CD4-positive, alpha-beta T cell (primary cell): ENCODE results near the gene PRRX2. TPM values are rescaled to one million over a fixed set of nuclear protein-coding genes. Genes with fewer than 3 reads are reported as not detected.

Experiments used
- ATAC-seq: fragments of 200-7000 bp; cut with Tn5 transposase; one replicate; pipeline ENCODE4 v1.10.0; 2022; ENCODE audit warnings: mild to moderate bottlenecking; ENCODE audit not compliant: poor library complexity
- CTCF ChIA-PET: fragments of 350-600 bp; sonication (Branson Sonifier 250); formaldehyde crosslinking; loops from one replicate; lab custom pipeline; 2021; ENCODE audit warnings: antibody characterized with exemption, inconsistent platforms; lab: Charles Lee
- POLR2A ChIA-PET: fragments of 350-600 bp; sonication (Branson Sonifier 250); formaldehyde crosslinking; loops from one replicate; lab custom pipeline; 2021; ENCODE audit warnings: antibody characterized with exemption, inconsistent platforms; lab: Charles Lee
- DNase-seq, 14 experiments: peaks; one replicate each; pipeline ENCODE4 v3.0.0-alpha.2; 2013 to 2020; ENCODE audit warnings: mixed read lengths in 2 of 14
- H3K27ac ChIP-seq, 2 donors: one replicate each; pipeline versions ENCODE4 v1.5.1 to v1.7.0; 2013; ENCODE audit warnings: low read length in 2 of 2, low read depth in 1 of 2, mild to moderate bottlenecking in 1 of 2
- H3K27me3 ChIP-seq, 2 experiments: 1 replicate in 1 of 2; 2 replicates in 1 of 2; pipeline versions ENCODE4 v1.6.1 to v1.7.0; 2013; ENCODE audit warnings: low read length in 2 of 2, control low read depth in 1 of 2, mild to moderate bottlenecking in 1 of 2, moderate library complexity in 1 of 2; ENCODE audit not compliant: insufficient read depth in 2 of 2, control insufficient read depth in 1 of 2
- H3K36me3 ChIP-seq: one replicate; pipeline ENCODE4 v1.6.1; 2013; ENCODE audit warnings: low read length, control low read depth; ENCODE audit not compliant: insufficient read depth
- H3K4me1 ChIP-seq: one replicate; pipeline ENCODE4 v1.6.1; 2013; ENCODE audit warnings: low read length, control low read depth; ENCODE audit not compliant: insufficient read depth
- H3K4me3 ChIP-seq: one replicate; pipeline ENCODE4 v1.5.1; 2013; ENCODE audit warnings: mild to moderate bottlenecking, low read length, moderate library complexity
- H3K9me3 ChIP-seq, 2 experiments: 1 replicate in 1 of 2; 2 replicates in 1 of 2; pipeline versions ENCODE4 v1.6.1 to v1.7.0; 2013; ENCODE audit warnings: low read length in 2 of 2, mild to moderate bottlenecking in 2 of 2, control low read depth in 1 of 2, moderate library complexity in 1 of 2; ENCODE audit not compliant: control insufficient read depth in 1 of 2, insufficient read depth in 1 of 2
- H3K27ac Mint-ChIP-seq: one replicate; pipeline ENCODE4 v1.8.0; 2020; ENCODE audit warnings: mixed read lengths
- H3K27me3 Mint-ChIP-seq: one replicate; pipeline ENCODE4 v1.8.0; 2021; ENCODE audit warnings: mixed read lengths
- H3K36me3 Mint-ChIP-seq: one replicate; pipeline ENCODE4 v1.8.0; 2021; ENCODE audit warnings: low read depth, mixed read lengths
- H3K4me1 Mint-ChIP-seq: one replicate; pipeline ENCODE4 v1.8.0; 2021; ENCODE audit warnings: low read depth, mixed read lengths
- H3K4me3 Mint-ChIP-seq: one replicate; pipeline ENCODE4 v1.8.0; 2020; ENCODE audit warnings: mild to moderate bottlenecking, mixed read lengths
- H3K9me3 Mint-ChIP-seq: one replicate; pipeline ENCODE4 v1.8.0; 2020; ENCODE audit warnings: mixed read lengths
- CTCF ChIP-seq: fragments of 200-600 bp; IDR thresholded peaks from one replicate; pipeline ENCODE4 v1.8.0; 2022; ENCODE audit warnings: antibody characterized with exemption, mild to moderate bottlenecking
- intact Hi-C, 2 experiments: fragments of 100-400 bp; cut with DNase I in 1 of 2; cut with micrococcal nuclease in 1 of 2; formaldehyde crosslinking; loops; one replicate each; pipeline versions ENCODE4 v1.15.1 to v1.9.0; 2023 to 2025; cut with DNase I, micrococcal nuclease
- total RNA-seq, 174 experiments: library from RNA in 2 of 174; stranded (reverse) in 2 of 174; gene quantifications; one replicate each; pipeline ENCODE4 v1.2.3 and lab custom pipeline; 2021 to 2026

The PRRX2 gene
- total RNA-seq, 2 experiments from 2014 or later, result not detected

GRCh38 chr9:129667850-129668249, 2.4 kb downstream of the PRRX2 start:
- intact Hi-C loops, result no loop called here
- Histone ChIP-seq H3K27ac (no peak overlapping the region), H3K36me3 (no peaks in the 10 kb centered on the region), H3K4me1 (peaks cover 15% of the 10 kb centered on the region), H3K27me3 (peaks cover 15 to 23% of the 10 kb centered on the region in 2 experiments), H3K9me3 (peaks cover 0 to 5% of the 10 kb centered on the region in 2 experiments), H3K4me3 (no peak overlapping the region)
- no peak overlapping the region for H3K4me3 Mint-ChIP-seq
- H3K4me1 Mint-ChIP-seq, result no peaks in the 10 kb centered on the region
- H3K36me3 Mint-ChIP-seq, result no peaks in the 10 kb centered on the region
- ATAC-seq (no peak), DNase-seq (no peak)
- H3K27me3 Mint-ChIP-seq, result peaks cover 16% of the 10 kb centered on the region
- ChIA-PET POLR2A (no interaction called here), CTCF (no interaction called here)
- no peak overlapping the region for H3K27ac Mint-ChIP-seq
- TF ChIP-seq CTCF, result no peak
- H3K9me3 Mint-ChIP-seq, result no peaks in the 10 kb centered on the region

DNA sequence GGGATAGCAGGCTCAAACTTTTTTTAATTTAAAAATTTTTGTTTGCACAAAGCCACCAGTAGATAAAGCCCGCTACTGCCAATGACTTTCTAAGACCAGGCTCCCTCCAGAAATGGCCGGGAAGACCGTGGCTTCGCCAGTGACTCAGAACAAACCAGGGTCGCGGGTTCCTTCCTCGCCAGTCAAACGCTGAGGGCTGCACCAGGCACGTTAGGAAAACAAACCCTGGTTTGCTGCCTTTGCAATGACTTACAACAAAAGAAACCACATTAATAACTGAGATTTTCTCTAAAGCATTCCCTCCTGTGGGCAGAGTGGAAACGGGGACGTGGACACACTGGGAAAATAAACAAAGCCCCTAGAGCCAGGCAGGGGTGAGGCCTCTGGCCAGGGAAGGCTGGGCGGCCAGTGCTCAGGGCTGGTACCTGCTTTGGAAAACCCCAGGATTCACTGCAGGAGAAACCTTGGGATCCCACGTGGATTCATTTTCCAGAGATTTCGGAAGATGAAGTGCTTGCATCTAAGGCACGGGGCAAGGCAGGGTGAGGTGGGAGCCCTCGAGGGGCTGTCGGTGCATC, 3.8 kb downstream of the PRRX2 start:
- DNase-seq (no peak), ATAC-seq (no peak)
- H3K9me3 ChIP-seq, result peaks cover 0 to 5% of the 10 kb centered on the region in 2 experiments
- H3K4me3 ChIP-seq, result no peak overlapping the region
- H3K27ac ChIP-seq, result no peak overlapping the region
- no peak overlapping the region for H3K4me3 Mint-ChIP-seq
- H3K36me3 ChIP-seq, result no peaks in the 10 kb centered on the region
- H3K27me3 ChIP-seq, result peaks cover 15 to 23% of the 10 kb centered on the region in 2 experiments
- CTCF ChIA-PET, result no interaction called here
- intact Hi-C loops, result no loop called here
- TF ChIP-seq CTCF, result no peak
- no peaks in the 10 kb centered on the region for H3K36me3 Mint-ChIP-seq
- peaks cover 16% of the 10 kb centered on the region for H3K27me3 Mint-ChIP-seq
- H3K4me1 ChIP-seq, result peaks cover 15% of the 10 kb centered on the region
- H3K4me1 Mint-ChIP-seq, result no peaks in the 10 kb centered on the region
- H3K27ac Mint-ChIP-seq, result no peak overlapping the region
- POLR2A ChIA-PET, result no interaction called here
- no peaks in the 10 kb centered on the region for H3K9me3 Mint-ChIP-seq

GRCh38 chr9:129669946-129670345, 4.5 kb downstream of the PRRX2 start:
- CTCF ChIA-PET, result no interaction called here
- Mint-ChIP-seq H3K36me3 (no peaks in the 10 kb centered on the region), H3K27ac (no peak overlapping the region), H3K9me3 (no peaks in the 10 kb centered on the region), H3K4me1 (no peaks in the 10 kb centered on the region), H3K27me3 (peaks cover 12% of the 10 kb centered on the region), H3K4me3 (no peak overlapping the region)
- Histone ChIP-seq H3K27ac (no peak overlapping the region), H3K36me3 (no peaks in the 10 kb centered on the region), H3K4me1 (peaks cover 12% of the 10 kb centered on the region), H3K4me3 (no peak overlapping the region), H3K27me3 (peaks cover 15 to 21% of the 10 kb centered on the region in 2 experiments), H3K9me3 (peaks cover 0 to 5% of the 10 kb centered on the region in 2 experiments)
- DNase-seq (no peak), ATAC-seq (no peak)
- POLR2A ChIA-PET, result no interaction called here
- intact Hi-C loops, result no loop called here
- no peak for TF ChIP-seq CTCF
